Calu3 (cell line): ENCODE data around the gene VPS8. TPM values are rescaled to one million over a fixed set of nuclear protein-coding genes. Genes with fewer than 3 reads are reported as not detected.
A peak's percentile ranks its signal among the peaks of the same experiment; 100 is the strongest.

ENCODE experiments used
- BruUV-seq: library from RNA; stranded (reverse); fragments of 400-500 nt; replicated peaks from 2 replicates; lab custom pipeline; 2021; lab: Mats Ljungman, UMichigan
- CTCF ChIA-PET: fragments of 300-600 bp; sonication (Branson Sonifier 250); formaldehyde crosslinking; loops from one replicate; lab custom pipeline; 2022; ENCODE audit warnings: antibody characterized with exemption; lab: Charles Lee
- DNase-seq: peaks from one replicate; pipeline ENCODE4 v3.0.0; 2022
- H3K27ac Mint-ChIP-seq: one replicate; pipeline ENCODE4 v1.8.0; 2022; ENCODE audit warnings: mixed read lengths; ENCODE audit not compliant: unreplicated experiment
- H3K27me3 Mint-ChIP-seq: one replicate; pipeline ENCODE4 v1.8.0; 2022; ENCODE audit warnings: mixed read lengths; ENCODE audit not compliant: unreplicated experiment
- H3K36me3 Mint-ChIP-seq: one replicate; pipeline ENCODE4 v1.8.0; 2022; ENCODE audit warnings: mild to moderate bottlenecking, moderate library complexity, mixed read lengths; ENCODE audit not compliant: insufficient read depth, unreplicated experiment
- H3K4me1 Mint-ChIP-seq: one replicate; pipeline ENCODE4 v1.8.0; 2022; ENCODE audit warnings: mild to moderate bottlenecking, low read depth, mixed read lengths; ENCODE audit not compliant: unreplicated experiment
- H3K4me3 Mint-ChIP-seq: one replicate; pipeline ENCODE4 v1.8.0; 2022; ENCODE audit warnings: mild to moderate bottlenecking, low read depth, moderate library complexity, mixed read lengths; ENCODE audit not compliant: unreplicated experiment
- H3K9me3 Mint-ChIP-seq: one replicate; pipeline ENCODE4 v1.8.0; 2022; ENCODE audit warnings: low read depth, mixed read lengths; ENCODE audit not compliant: unreplicated experiment
- CTCF ChIP-seq: fragments of 200-600 bp; IDR thresholded peaks from one replicate; pipeline ENCODE4 v1.8.0; 2022; ENCODE audit warnings: antibody characterized with exemption; ENCODE audit not compliant: unreplicated experiment
- intact Hi-C: fragments of 100-400 bp; cut with micrococcal nuclease; formaldehyde crosslinking; loops from one replicate; pipeline ENCODE4 v1.10.0; 2022; ENCODE audit not compliant: unreplicated experiment
- total RNA-seq: library from RNA; stranded (reverse); gene quantifications from 2 replicates; pipeline ENCODE4 v1.2.3, GENCODE V29; 2022

Gene VPS8
- total RNA-seq, 1 experiment from 2014 or later, result 62.5 TPM

GRCh38 chr3:184805351-184806038, 6.5 kb upstream of the VPS8 start:
- no peak overlapping the region for H3K4me3 Mint-ChIP-seq
- no peak for TF ChIP-seq CTCF
- CTCF ChIA-PET, result interaction anchor here (0.6 to 3.1 kb wide), 2 partner anchors 244 to 904 kb away, joined by 4 to 14 read pairs; partner anchors contain the start of gene EPHB3
- H3K9me3 Mint-ChIP-seq, result no peaks in the 10 kb centered on the region
- peaks cover 31% of the 10 kb centered on the region for H3K4me1 Mint-ChIP-seq
- H3K27me3 Mint-ChIP-seq, result peaks cover 13% of the 10 kb centered on the region
- H3K36me3 Mint-ChIP-seq, result no peaks in the 10 kb centered on the region
- DNase-seq, result peak; percentile 38
- BruUV-seq, result no TSS peak
- intact Hi-C loops, result no loop called here
- H3K27ac Mint-ChIP-seq, result no peak overlapping the region

- CTCF ChIA-PET, result no interaction called here
- intact Hi-C loops, result no loop called here
- TF ChIP-seq CTCF, result no peak
- Mint-ChIP-seq H3K4me1 (peaks cover 19% of the 10 kb centered on the region), H3K9me3 (no peaks in the 10 kb centered on the region), H3K27ac (no peak overlapping the region), H3K27me3 (peaks cover 4% of the 10 kb centered on the region), H3K4me3 (no peak overlapping the region), H3K36me3 (peaks cover 1% of the 10 kb centered on the region)
- no TSS peak for BruUV-seq
- DNase-seq, result no peak
Measured at GRCh38 chr3:184806567-184807271, 5.2 kb upstream of the VPS8 start.

- CTCF ChIA-PET, result interaction anchor here (1.1 to 1.2 kb wide), 2 partner anchors 21 to 246 kb away, joined by 3 to 8 read pairs; partner anchors contain the start of gene EPHB3
Measured at GRCh38 chr3:184807549-184807948, 4.4 kb upstream of the VPS8 start.

GRCh38 chr3:184808021-184808420, 3.9 kb upstream of the VPS8 start:
- Mint-ChIP-seq H3K9me3 (no peaks in the 10 kb centered on the region), H3K4me3 (no peak overlapping the region), H3K36me3 (peaks cover 14% of the 10 kb centered on the region), H3K4me1 (peaks cover 21% of the 10 kb centered on the region), H3K27me3 (no peaks in the 10 kb centered on the region), H3K27ac (no peak overlapping the region)
- intact Hi-C loops, result no loop called here
- no peak for TF ChIP-seq CTCF
- CTCF ChIA-PET, result interaction anchor here (1.1 to 1.2 kb wide), 2 partner anchors 22 to 247 kb away, joined by 3 to 8 read pairs; partner anchors contain the start of gene EPHB3
- BruUV-seq, result no TSS peak
- peak; percentile 49 for DNase-seq

More at GRCh38 chr3:184807549-184807948, 4.4 kb upstream of the VPS8 start:
- TF ChIP-seq CTCF, result no peak
- Mint-ChIP-seq H3K4me3 (no peak overlapping the region), H3K27me3 (no peaks in the 10 kb centered on the region), H3K36me3 (peaks cover 10% of the 10 kb centered on the region), H3K27ac (no peak overlapping the region), H3K9me3 (no peaks in the 10 kb centered on the region), H3K4me1 (peaks cover 17% of the 10 kb centered on the region)
- no peak for DNase-seq
- intact Hi-C loops, result no loop called here
- no TSS peak for BruUV-seq
